ENCODE data around the gene FFAR4.

DNA sequence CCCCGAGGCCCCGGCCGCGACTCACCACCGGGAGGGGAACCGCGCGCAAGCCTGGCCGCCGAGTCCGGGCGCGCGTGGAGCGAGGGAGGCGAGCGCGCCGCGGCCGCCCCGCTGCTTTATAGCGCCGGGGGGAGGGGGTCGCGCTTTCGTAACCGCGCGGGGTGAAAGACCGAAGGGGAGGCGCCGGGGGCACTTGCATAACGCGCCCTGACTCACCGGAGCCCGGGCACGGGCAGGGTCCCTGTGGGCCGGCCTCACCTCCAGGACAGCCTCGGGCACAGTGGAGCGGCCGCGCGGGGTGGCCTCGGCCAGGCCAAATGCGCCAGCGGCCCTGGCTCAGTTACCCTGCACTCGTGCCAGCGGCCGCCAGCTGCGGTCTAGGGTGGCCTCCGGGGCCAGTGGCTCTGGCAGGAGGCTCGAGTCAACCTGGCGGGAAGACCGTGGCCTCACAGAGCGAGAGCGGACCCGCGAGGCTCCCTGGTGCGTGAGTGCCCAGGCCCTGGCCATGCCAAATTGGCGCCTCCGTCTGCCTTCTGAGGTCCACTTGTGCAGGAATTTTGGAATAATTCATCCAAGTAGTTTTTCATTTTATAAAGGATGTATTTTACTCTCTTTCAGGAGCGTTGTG is 34.8 kb downstream of the FFAR4 start, which contains the start of gene RBP4:
- TF ChIP-seq CTCF (IDR thresholded peaks at IDR 0.05) (no peak), POLR2AphosphoS5 (IDR thresholded peaks at IDR 0.05) (no peak)
